Measurements from ENCODE around the gene ATF3. TPM values are rescaled to one million over a fixed set of nuclear protein-coding genes. Genes with fewer than 3 reads are reported as not detected.

ATF3 gene
- total RNA-seq, 1 donor from 2014 or later: 23.9 TPM

- peaks cover 59% of the 10 kb centered on the region for H3K27me3 Mint-ChIP-seq
- H3K36me3 Mint-ChIP-seq: no peaks in the 10 kb centered on the region
- peaks cover 12% of the 10 kb centered on the region for H3K4me1 Mint-ChIP-seq (ENCODE audit: unreplicated experiment)
- H3K9me3 Mint-ChIP-seq: no peaks in the 10 kb centered on the region
- no peak for DNase-seq (ENCODE audit: extremely low spot score, unreplicated experiment)
- no peak overlapping the region for H3K4me3 Mint-ChIP-seq
- TF ChIP-seq, protein P1, sequence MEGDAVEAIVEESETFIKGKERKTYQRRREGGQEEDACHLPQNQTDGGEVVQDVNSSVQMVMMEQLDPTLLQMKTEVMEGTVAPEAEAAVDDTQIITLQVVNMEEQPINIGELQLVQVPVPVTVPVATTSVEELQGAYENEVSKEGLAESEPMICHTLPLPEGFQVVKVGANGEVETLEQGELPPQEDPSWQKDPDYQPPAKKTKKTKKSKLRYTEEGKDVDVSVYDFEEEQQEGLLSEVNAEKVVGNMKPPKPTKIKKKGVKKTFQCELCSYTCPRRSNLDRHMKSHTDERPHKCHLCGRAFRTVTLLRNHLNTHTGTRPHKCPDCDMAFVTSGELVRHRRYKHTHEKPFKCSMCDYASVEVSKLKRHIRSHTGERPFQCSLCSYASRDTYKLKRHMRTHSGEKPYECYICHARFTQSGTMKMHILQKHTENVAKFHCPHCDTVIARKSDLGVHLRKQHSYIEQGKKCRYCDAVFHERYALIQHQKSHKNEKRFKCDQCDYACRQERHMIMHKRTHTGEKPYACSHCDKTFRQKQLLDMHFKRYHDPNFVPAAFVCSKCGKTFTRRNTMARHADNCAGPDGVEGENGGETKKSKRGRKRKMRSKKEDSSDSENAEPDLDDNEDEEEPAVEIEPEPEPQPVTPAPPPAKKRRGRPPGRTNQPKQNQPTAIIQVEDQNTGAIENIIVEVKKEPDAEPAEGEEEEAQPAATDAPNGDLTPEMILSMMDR (conservative IDR thresholded peaks at IDR 0.05): no peak
- no peak overlapping the region for H3K27ac Mint-ChIP-seq
Measured at GRCh38 chr1:212600071-212600915, 8.3 kb upstream of the ATF3 start.

- H3K27me3 Mint-ChIP-seq: peaks cover 66% of the 10 kb centered on the region
- no peak overlapping the region for H3K27ac Mint-ChIP-seq
- DNase-seq (ENCODE audit: extremely low spot score, unreplicated experiment): no peak
- H3K9me3 Mint-ChIP-seq: no peaks in the 10 kb centered on the region
- TF ChIP-seq, protein P1 (conservative IDR thresholded peaks at IDR 0.05): no peak
- peaks cover 15% of the 10 kb centered on the region for H3K4me1 Mint-ChIP-seq (ENCODE audit: unreplicated experiment)
- no peak overlapping the region for H3K4me3 Mint-ChIP-seq
- no peaks in the 10 kb centered on the region for H3K36me3 Mint-ChIP-seq
Measured at GRCh38 chr1:212600980-212601379, 7.6 kb upstream of the ATF3 start.

DNA sequence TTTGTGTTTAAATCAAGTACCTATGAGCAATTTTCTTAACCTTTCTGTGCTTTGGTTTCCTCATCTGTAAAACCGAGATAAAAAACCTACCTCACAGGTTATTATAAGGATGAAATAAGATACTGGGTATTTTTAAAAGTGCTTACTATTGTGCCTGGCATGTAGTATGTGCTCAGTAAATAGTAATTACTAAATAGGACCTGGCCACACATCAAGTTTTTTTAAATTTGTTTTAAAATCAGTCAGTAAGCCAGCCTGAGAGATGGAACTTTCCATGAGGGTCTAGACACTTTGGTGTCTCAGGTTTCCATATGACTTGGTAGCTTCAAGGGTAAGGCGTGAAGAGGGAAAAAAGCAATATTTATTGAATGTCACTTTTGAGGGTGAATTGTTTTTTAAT, 7.0 kb upstream of the ATF3 start:
- Mint-ChIP-seq H3K4me1 (ENCODE audit: unreplicated experiment) (peaks cover 20% of the 10 kb centered on the region), H3K36me3 (no peaks in the 10 kb centered on the region), H3K27ac (no peak overlapping the region), H3K9me3 (no peaks in the 10 kb centered on the region), H3K27me3 (peaks cover 71% of the 10 kb centered on the region), H3K4me3 (no peak overlapping the region)
- TF ChIP-seq, protein P1 (conservative IDR thresholded peaks at IDR 0.05): no peak
- no peak for DNase-seq (ENCODE audit: extremely low spot score, unreplicated experiment)

DNA sequence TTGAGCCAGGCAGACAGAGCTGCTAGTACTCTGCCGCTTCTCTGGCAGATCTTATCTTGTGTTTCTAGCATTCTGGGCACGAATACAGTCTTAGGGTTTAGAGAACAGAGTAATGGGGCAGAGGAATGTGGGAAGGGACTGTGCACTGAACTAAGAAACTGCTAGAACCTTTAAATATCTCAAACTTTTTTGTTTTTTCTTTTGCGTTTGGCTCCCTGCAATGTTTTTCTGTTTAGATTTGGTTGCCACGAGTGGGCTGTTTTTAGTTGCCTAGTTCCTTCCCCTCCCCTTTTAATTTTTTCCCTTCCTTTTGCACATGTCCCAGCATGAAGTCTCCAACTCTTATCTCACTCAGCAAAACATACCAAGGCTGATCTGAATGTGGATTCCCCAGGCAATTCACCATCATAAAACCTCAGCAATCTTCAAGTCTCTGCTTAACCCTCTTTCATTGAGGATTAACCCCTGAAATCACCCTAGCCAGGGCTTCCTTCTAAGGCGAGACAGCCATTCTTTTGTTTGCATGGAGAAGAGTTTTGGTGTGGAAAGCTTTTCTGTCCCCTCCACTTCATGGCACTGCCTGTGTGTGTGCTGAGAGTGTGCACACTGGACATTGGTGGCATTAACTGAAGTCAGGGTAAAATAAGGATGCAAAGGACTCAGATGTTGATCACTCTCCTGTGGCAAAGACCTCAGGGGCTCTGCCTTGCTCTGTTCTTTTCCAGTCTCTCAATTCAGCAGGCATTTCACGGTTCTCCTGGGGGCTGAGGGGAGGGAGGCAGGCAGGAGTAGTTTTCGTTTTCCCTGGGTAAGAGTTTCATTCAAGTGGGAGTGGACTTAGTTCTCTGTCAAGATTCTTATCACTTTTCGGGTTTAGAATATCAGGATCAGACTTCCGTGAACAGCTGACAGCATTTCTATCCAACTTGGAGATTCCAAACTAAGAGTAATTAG, 2.8 kb upstream of the ATF3 start:
- H3K4me1 Mint-ChIP-seq (ENCODE audit: unreplicated experiment): peaks cover 19% of the 10 kb centered on the region
- peak overlapping the region; percentile 93 for H3K4me3 Mint-ChIP-seq
- H3K27me3 Mint-ChIP-seq: peaks cover 82% of the 10 kb centered on the region
- TF ChIP-seq, protein P1 (conservative IDR thresholded peaks at IDR 0.05): no peak
- H3K27ac Mint-ChIP-seq: peak overlapping the region; percentile 98
- no peak for DNase-seq (ENCODE audit: extremely low spot score, unreplicated experiment)
- no peaks in the 10 kb centered on the region for H3K36me3 Mint-ChIP-seq
- H3K9me3 Mint-ChIP-seq: no peaks in the 10 kb centered on the region

GRCh38 chr1:212606395-212607205, 2.0 kb upstream of the ATF3 start:
- DNase-seq (ENCODE audit: extremely low spot score, unreplicated experiment): no peak
- H3K4me3 Mint-ChIP-seq: peak overlapping the region; percentile 93
- no peaks in the 10 kb centered on the region for H3K36me3 Mint-ChIP-seq
- H3K27ac Mint-ChIP-seq: peak overlapping the region; percentile 98
- TF ChIP-seq, protein P1 (conservative IDR thresholded peaks at IDR 0.05): no peak
- peaks cover 79% of the 10 kb centered on the region for H3K27me3 Mint-ChIP-seq
- H3K4me1 Mint-ChIP-seq (ENCODE audit: unreplicated experiment): peaks cover 28% of the 10 kb centered on the region
- no peaks in the 10 kb centered on the region for H3K9me3 Mint-ChIP-seq

All from type B pancreatic cell (in vitro differentiated cells).